Stimulated activated effector memory CD8-positive, alpha-beta T cell treated with anti-CD3 and anti-CD28 coated beads, Interleukin-12 subunit alpha, Interleukin-12 subunit beta, amount 100 ng/mL, for 72 hours (primary cell): ENCODE results near the gene RAI1.

Experiments
- ATAC-seq: fragments of 150-1000 bp; cut with Tn5 transposase; 2 replicates; pipeline ENCODE4 v1.10.0; 2021
- DNase-seq, 2 donors: peaks; one replicate each; pipeline ENCODE4 v3.0.0; 2021 to 2022; ENCODE audit warnings: low spot score in 2 of 2
- H3K27ac Mint-ChIP-seq: one replicate; pipeline ENCODE4 v1.8.0; 2022; ENCODE audit warnings: mild to moderate bottlenecking, mixed read lengths
- H3K36me3 Mint-ChIP-seq: one replicate; pipeline ENCODE4 v1.8.0; 2022; ENCODE audit warnings: mild to moderate bottlenecking, mixed read lengths
- H3K4me1 Mint-ChIP-seq: one replicate; pipeline ENCODE4 v1.8.0; 2022; ENCODE audit warnings: mixed read lengths
- H3K4me3 Mint-ChIP-seq: one replicate; pipeline ENCODE4 v1.8.0; 2022; ENCODE audit warnings: mild to moderate bottlenecking, mixed read lengths
- H3K9me3 Mint-ChIP-seq: one replicate; pipeline ENCODE4 v1.8.0; 2022; ENCODE audit warnings: mixed read lengths

The RAI1 gene

DNA sequence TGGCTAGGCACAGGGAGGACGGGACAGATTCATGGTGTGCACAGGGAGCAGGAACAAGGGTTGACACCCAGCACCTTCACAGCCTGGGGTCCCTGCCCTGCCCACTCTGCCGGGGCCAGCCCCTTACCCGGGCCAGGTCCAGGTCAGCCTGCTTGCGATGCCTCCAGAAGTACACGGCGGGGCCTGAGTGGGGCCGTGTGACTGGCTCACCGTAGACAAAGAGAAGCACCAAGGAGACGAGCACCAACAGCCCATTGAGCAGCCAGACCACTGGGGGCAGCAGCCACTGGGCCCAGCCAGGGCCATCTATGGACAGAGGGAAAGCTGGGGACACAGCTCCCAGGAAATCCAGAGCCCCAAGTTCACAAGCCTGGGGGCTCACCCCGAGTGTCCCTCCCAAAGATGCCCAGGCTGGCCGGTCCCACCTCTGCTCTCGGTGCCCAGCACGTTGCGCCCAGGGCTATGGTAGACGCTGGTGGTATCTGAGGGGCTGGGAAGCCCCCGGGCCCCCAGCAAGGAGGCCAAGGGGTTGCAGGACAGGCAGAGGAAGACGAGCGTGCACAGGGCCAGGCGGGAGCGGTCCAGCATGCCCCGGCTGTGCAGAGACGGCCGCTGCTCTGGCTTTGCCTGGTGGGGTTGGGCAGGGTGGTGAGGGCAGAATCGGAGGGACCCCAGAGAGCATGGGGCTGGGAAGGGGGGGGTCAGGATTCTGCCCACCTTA is 135.7 kb downstream of the RAI1 start:
- Mint-ChIP-seq H3K9me3 (no peaks in the 10 kb centered on the region), H3K27ac (peak overlapping the region; percentile 12), H3K4me3 (no peak overlapping the region), H3K36me3 (peaks cover 67% of the 10 kb centered on the region), H3K4me1 (peaks cover 30% of the 10 kb centered on the region)
- ATAC-seq, result no peak
- DNase-seq, result no peak

DNA sequence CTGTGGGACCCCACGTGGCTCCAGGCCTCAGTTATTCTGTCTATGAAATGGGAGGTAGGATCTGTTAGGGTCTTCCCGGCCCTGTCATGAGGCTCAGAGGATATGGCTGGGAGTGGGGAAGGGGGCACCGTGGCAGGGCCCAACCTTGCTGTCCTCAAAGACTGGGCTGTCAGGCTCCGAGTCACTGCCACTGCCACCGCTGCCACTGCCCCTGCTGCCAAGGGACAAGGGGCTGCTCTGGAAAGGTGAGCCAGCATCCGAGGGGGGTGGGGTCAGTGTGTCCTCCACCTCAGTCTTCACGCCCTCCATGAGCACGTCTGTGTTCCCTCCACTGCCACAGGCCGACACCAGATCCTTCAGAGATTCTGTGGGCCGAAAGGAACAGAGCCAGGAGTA is 136.3 kb downstream of the RAI1 start:
- Mint-ChIP-seq H3K27ac (peak overlapping the region; percentile 12), H3K9me3 (no peaks in the 10 kb centered on the region), H3K4me3 (no peak overlapping the region), H3K36me3 (peaks cover 62% of the 10 kb centered on the region), H3K4me1 (peaks cover 35% of the 10 kb centered on the region)
- ATAC-seq (no peak), DNase-seq (no peak)

GRCh38 chr17:17818088-17818526 is 136.8 kb downstream of the RAI1 start:
- peaks cover 58% of the 10 kb centered on the region for H3K36me3 Mint-ChIP-seq
- H3K9me3 Mint-ChIP-seq, result no peaks in the 10 kb centered on the region
- no peak for DNase-seq
- no peak overlapping the region for H3K4me3 Mint-ChIP-seq
- no peak for ATAC-seq
- no peak overlapping the region for H3K27ac Mint-ChIP-seq
- H3K4me1 Mint-ChIP-seq, result peaks cover 41% of the 10 kb centered on the region

GRCh38 chr17:17819111-17819510 is 137.9 kb downstream of the RAI1 start:
- peak overlapping the region; percentile 48 for H3K4me3 Mint-ChIP-seq
- DNase-seq, result no peak
- H3K4me1 Mint-ChIP-seq, result peaks cover 45% of the 10 kb centered on the region
- peak overlapping the region; percentile 81 for H3K27ac Mint-ChIP-seq
- no peak for ATAC-seq
- peaks cover 51% of the 10 kb centered on the region for H3K36me3 Mint-ChIP-seq
- no peaks in the 10 kb centered on the region for H3K9me3 Mint-ChIP-seq

DNA sequence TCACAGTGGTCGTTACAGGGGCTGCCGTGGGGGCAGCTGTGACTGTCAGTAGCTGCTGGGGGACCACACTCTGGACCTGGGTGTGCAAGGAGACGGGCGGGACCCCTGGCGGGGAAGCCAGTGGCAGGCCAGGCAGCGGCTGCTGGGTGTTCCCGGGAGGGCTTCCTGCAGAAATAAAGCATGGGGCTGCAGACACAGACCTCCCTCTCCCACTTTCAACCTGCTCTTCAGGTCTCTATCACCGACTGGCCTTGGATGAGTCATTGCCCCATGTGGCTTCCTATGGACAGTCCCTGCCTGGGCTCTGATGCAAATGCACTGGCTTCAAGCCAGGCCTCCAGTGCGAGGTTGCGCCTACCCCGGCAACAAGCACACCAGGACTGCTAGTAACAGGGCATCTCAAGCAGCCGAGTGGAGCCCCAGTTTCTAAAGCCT is 138.3 kb downstream of the RAI1 start:
- no peaks in the 10 kb centered on the region for H3K9me3 Mint-ChIP-seq
- peak overlapping the region; percentile 81 for H3K27ac Mint-ChIP-seq
- H3K4me1 Mint-ChIP-seq, result peaks cover 50% of the 10 kb centered on the region
- peak; percentile 84 for ATAC-seq
- peaks cover 47% of the 10 kb centered on the region for H3K36me3 Mint-ChIP-seq
- H3K4me3 Mint-ChIP-seq, result peak overlapping the region; percentile 48
- peak; percentile 60 to 84 for DNase-seq

GRCh38 chr17:17820046-17820445 is 138.8 kb downstream of the RAI1 start:
- H3K9me3 Mint-ChIP-seq, result no peaks in the 10 kb centered on the region
- no peak for ATAC-seq
- H3K4me3 Mint-ChIP-seq, result peak overlapping the region; percentile 48
- no peak for DNase-seq
- H3K4me1 Mint-ChIP-seq, result peaks cover 55% of the 10 kb centered on the region
- peaks cover 42% of the 10 kb centered on the region for H3K36me3 Mint-ChIP-seq
- H3K27ac Mint-ChIP-seq, result peak overlapping the region; percentile 81

- H3K27ac Mint-ChIP-seq, result no peak overlapping the region
- peaks cover 42% of the 10 kb centered on the region for H3K36me3 Mint-ChIP-seq
- H3K9me3 Mint-ChIP-seq, result no peaks in the 10 kb centered on the region
- ATAC-seq, result no peak
- H3K4me1 Mint-ChIP-seq, result peaks cover 59% of the 10 kb centered on the region
- peak overlapping the region; percentile 48 for H3K4me3 Mint-ChIP-seq
- DNase-seq, result no peak
These were observed 139.4 kb downstream of the RAI1 start for GRCh38 chr17:17820463-17821158.

- ATAC-seq, result no peak
- H3K9me3 Mint-ChIP-seq, result no peaks in the 10 kb centered on the region
- no peak for DNase-seq
- no peak overlapping the region for H3K27ac Mint-ChIP-seq
- peaks cover 34% of the 10 kb centered on the region for H3K36me3 Mint-ChIP-seq
- H3K4me3 Mint-ChIP-seq, result peak overlapping the region; percentile 72
- H3K4me1 Mint-ChIP-seq, result peaks cover 75% of the 10 kb centered on the region
These were observed 140.9 kb downstream of the RAI1 start for GRCh38 chr17:17822189-17822588.

DNA sequence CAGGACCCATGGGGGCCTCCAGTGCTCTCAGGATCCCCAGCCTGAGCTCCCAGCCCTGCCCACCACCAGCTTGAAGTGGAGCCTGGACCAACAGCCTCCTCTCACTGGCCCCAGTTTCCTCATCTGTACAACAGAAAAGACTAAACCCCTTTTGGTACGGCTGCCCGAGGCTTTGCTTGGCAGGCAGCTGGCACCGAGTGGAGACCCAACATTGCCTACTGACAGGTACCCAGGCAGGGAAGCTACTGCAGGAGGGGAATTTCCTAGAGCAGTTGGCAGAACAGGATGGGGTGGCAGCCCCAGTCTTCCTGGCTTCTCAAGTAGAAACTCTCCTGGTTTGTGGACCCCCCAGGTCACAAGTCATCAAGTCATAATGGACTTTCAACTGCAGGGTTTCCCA is 141.4 kb downstream of the RAI1 start:
- H3K27ac Mint-ChIP-seq, result no peak overlapping the region
- peaks cover 79% of the 10 kb centered on the region for H3K4me1 Mint-ChIP-seq
- ATAC-seq, result no peak
- no peak for DNase-seq
- peak overlapping the region; percentile 72 for H3K4me3 Mint-ChIP-seq
- H3K36me3 Mint-ChIP-seq, result peaks cover 32% of the 10 kb centered on the region
- H3K9me3 Mint-ChIP-seq, result no peaks in the 10 kb centered on the region

- H3K27ac Mint-ChIP-seq, result peak overlapping the region; percentile 86
- H3K36me3 Mint-ChIP-seq, result peaks cover 24% of the 10 kb centered on the region
- peak overlapping the region; percentile 72 for H3K4me3 Mint-ChIP-seq
- DNase-seq (peak; percentile 63 to 89), ATAC-seq (peak; percentile 81)
- H3K4me1 Mint-ChIP-seq, result peaks cover 87% of the 10 kb centered on the region
- no peaks in the 10 kb centered on the region for H3K9me3 Mint-ChIP-seq
These were observed 142.3 kb downstream of the RAI1 start for GRCh38 chr17:17823433-17824118.

DNA sequence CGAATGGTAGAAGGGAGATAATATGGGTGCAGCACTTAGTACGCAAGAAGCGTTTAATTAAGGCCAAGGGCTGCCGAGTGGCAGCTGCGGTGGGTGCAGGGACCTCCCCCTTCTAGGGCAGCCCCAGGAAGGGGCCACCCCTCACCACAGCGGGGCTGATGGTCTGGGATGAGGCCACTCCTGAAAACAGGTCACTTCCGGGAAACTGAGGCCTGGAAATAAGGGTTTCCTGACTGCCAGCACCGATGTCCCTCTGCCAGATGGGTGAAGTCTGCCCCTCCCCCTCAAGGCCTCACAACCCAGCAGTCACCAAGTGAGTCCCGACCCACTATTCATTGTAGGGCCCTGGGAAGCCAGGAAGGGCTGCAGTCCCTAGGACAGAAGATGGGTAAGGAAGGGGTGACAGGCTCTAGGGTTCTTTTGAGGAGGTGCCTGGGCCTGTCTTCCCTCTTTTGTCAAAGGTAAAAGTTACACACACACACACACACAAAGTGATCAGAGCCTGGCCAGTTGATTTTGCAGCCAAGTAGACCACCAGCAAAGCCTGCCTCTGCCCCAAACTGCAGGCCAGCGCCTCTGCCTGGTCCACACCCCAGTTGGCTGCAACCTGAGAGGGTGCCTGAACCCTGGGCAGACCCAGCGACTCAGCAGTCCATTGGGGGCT is 143.0 kb downstream of the RAI1 start:
- Mint-ChIP-seq H3K4me3 (peak overlapping the region; percentile 72), H3K4me1 (peaks cover 80% of the 10 kb centered on the region), H3K9me3 (no peaks in the 10 kb centered on the region), H3K27ac (peak overlapping the region; percentile 86), H3K36me3 (peaks cover 17% of the 10 kb centered on the region)
- ATAC-seq, result no peak
- no peak for DNase-seq

DNA sequence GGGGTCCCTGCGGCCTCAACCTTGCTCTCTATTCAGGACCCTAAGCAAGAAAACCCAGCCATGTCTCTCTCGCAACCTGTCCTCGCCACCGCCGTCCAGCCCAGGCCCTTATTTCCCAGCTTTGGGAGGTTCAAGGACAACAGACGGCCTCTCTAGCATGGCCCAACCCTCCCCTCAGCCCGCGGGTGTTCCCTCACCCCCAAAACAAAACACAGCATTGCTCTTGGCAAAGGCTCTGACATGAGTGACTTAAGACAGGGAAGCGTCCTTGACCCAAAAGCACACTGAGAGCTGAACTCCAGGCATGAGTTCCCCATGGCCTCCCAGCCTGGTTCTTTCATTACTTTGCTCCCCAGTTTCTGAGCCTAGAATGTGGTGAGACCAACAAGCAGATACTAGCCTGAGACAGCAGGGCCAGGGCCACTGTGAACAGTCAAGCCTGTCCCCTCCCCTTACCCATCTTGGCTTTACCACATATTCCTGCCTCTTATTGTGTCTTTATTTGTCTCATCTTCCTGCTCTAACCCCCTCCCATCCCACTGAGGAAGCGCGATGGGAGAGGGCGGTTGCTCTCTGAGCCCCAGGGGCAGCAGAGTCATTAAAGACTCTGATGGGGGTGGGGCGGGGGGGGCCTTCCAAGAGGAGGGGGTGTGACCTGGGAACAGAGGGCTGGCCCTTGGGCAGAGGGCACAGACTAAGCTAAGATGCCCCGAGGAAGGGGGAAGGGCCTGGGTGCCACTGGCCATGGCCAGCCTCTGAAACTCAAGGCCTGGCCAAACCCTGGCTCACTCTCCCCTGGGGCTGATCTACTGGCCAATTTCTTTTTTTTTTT is 143.7 kb downstream of the RAI1 start:
- Mint-ChIP-seq H3K36me3 (peaks cover 10% of the 10 kb centered on the region), H3K9me3 (no peaks in the 10 kb centered on the region), H3K27ac (peak overlapping the region; percentile 86), H3K4me3 (peak overlapping the region; percentile 72), H3K4me1 (peaks cover 72% of the 10 kb centered on the region)
- DNase-seq (no peak), ATAC-seq (no peak)

DNA sequence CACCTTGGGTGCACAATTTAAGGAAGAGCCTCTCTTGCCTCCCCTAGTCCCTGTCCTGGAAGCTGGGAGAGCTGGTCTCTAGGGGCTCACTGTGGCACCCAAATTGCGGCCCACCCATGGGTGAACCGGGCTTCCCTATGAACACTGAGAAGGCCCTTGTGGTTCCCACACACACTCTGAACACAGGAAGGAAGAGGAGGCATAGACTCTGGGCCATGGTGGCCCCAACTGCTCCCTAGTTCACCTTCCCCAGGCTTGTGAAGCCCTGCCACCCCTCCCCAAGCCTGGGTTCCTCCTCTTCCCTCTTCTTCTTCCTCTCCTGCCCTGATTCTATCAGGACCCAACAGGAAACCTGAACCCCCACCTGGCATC is 145.1 kb downstream of the RAI1 start:
- DNase-seq, result no peak
- Mint-ChIP-seq H3K27ac (peak overlapping the region; percentile 84), H3K4me1 (peaks cover 60% of the 10 kb centered on the region), H3K4me3 (peak overlapping the region; percentile 55), H3K36me3 (peaks cover 9% of the 10 kb centered on the region), H3K9me3 (no peaks in the 10 kb centered on the region)
- ATAC-seq, result no peak

- no peaks in the 10 kb centered on the region for H3K9me3 Mint-ChIP-seq
- peak overlapping the region; percentile 84 for H3K27ac Mint-ChIP-seq
- H3K36me3 Mint-ChIP-seq, result peaks cover 10% of the 10 kb centered on the region
- DNase-seq (no peak), ATAC-seq (no peak)
- peaks cover 60% of the 10 kb centered on the region for H3K4me1 Mint-ChIP-seq
- peak overlapping the region; percentile 55 for H3K4me3 Mint-ChIP-seq
These were observed 145.9 kb downstream of the RAI1 start for GRCh38 chr17:17826942-17827785.
